Endodermal cell (in vitro differentiated cells): ENCODE results near the gene ZBTB7B. TPM values are rescaled to one million over a fixed set of nuclear protein-coding genes. Genes with fewer than 3 reads are reported as not detected.

Source experiments
- DNase-seq: peaks from one replicate; pipeline ENCODE4 v3.0.0-alpha.2; 2017
- H3K27ac ChIP-seq: 2 replicates; pipeline ENCODE4 v1.5.1; 2013; ENCODE audit warnings: mild to moderate bottlenecking, low read depth, low read length, moderate library complexity
- H3K27me3 ChIP-seq: 2 replicates; pipeline ENCODE4 v1.6.1; 2013; ENCODE audit warnings: mild to moderate bottlenecking, low read length, moderate library complexity; ENCODE audit not compliant: insufficient read depth, control insufficient read depth, poor library complexity, severe bottlenecking
- H3K36me3 ChIP-seq: 2 replicates; pipeline ENCODE4 v1.7.0; 2013; ENCODE audit warnings: mild to moderate bottlenecking, low read length, moderate library complexity; ENCODE audit not compliant: control insufficient read depth, insufficient read depth
- H3K4me1 ChIP-seq: one replicate; pipeline ENCODE4 v1.7.0; 2013; ENCODE audit warnings: low read length; ENCODE audit not compliant: control insufficient read depth, insufficient read depth
- H3K4me3 ChIP-seq: 2 replicates; pipeline ENCODE4 v1.5.1; 2013; ENCODE audit warnings: mild to moderate bottlenecking, low read length, moderate library complexity
- H3K9ac ChIP-seq: 2 replicates; pipeline ENCODE4 v1.6.1; 2013; ENCODE audit warnings: mild to moderate bottlenecking, low read length, moderate library complexity; ENCODE audit not compliant: poor library complexity, severe bottlenecking; ENCODE audit errors: extremely low read depth
- H3K9me3 ChIP-seq: 2 replicates; pipeline ENCODE4 v1.6.1; 2013; ENCODE audit warnings: mild to moderate bottlenecking, low read length, moderate library complexity; ENCODE audit not compliant: control insufficient read depth
- H3K27ac Mint-ChIP-seq: 2 replicates; pipeline ENCODE4 v1.8.0; 2020; ENCODE audit warnings: mixed read lengths
- H3K27me3 Mint-ChIP-seq: 2 replicates; pipeline ENCODE4 v1.8.0; 2021; ENCODE audit warnings: mild to moderate bottlenecking, mixed read lengths; ENCODE audit not compliant: insufficient read depth
- H3K36me3 Mint-ChIP-seq: 2 replicates; pipeline ENCODE4 v1.8.0; 2020; ENCODE audit warnings: low read depth, mixed read lengths
- H3K4me1 Mint-ChIP-seq: 2 replicates; pipeline ENCODE4 v1.8.0; 2020; ENCODE audit warnings: mixed read lengths
- H3K4me3 Mint-ChIP-seq: 2 replicates; pipeline ENCODE4 v1.8.0; 2020; ENCODE audit warnings: mild to moderate bottlenecking, moderate library complexity, mixed read lengths
- H3K9me3 Mint-ChIP-seq: 2 replicates; pipeline ENCODE4 v1.8.0; 2020; ENCODE audit warnings: mild to moderate bottlenecking, mixed read lengths
- CTCF ChIP-seq: fragments of 200-600 bp; sonication (generic); conservative IDR thresholded peaks from 2 replicates; pipeline ENCODE4 v1.5.0; 2021; ENCODE audit warnings: antibody characterized with exemption, mild to moderate bottlenecking
- WGBS, 2 experiments: methylation state at CpG; one replicate each; pipeline versions ENCODE4 v1.1.5 to v1.1.7; 2013; ENCODE audit warnings: missing lambda C conversion rate in 2 of 2, mixed read lengths in 1 of 2; ENCODE audit not compliant: insufficient coverage in 1 of 2, insufficient read length in 1 of 2; 5-methylcytosine and 5-hydroxymethylcytosine counted together
- total RNA-seq, 2 donors: library from RNA; stranded (reverse); fragmentation: NEBNext Ultra II Directional in 1 of 2; extraction: Animal tissue kit (Norgen Biotek cat#: 25700) in 1 of 2; gene quantifications; 2 replicates in 1 of 2; 3 replicates in 1 of 2; pipeline ENCODE4 v1.2.1, GENCODE V29; 2021

ZBTB7B gene
- total RNA-seq, 2 donors from 2014 or later: 21.2 to 23.3 TPM

DNA sequence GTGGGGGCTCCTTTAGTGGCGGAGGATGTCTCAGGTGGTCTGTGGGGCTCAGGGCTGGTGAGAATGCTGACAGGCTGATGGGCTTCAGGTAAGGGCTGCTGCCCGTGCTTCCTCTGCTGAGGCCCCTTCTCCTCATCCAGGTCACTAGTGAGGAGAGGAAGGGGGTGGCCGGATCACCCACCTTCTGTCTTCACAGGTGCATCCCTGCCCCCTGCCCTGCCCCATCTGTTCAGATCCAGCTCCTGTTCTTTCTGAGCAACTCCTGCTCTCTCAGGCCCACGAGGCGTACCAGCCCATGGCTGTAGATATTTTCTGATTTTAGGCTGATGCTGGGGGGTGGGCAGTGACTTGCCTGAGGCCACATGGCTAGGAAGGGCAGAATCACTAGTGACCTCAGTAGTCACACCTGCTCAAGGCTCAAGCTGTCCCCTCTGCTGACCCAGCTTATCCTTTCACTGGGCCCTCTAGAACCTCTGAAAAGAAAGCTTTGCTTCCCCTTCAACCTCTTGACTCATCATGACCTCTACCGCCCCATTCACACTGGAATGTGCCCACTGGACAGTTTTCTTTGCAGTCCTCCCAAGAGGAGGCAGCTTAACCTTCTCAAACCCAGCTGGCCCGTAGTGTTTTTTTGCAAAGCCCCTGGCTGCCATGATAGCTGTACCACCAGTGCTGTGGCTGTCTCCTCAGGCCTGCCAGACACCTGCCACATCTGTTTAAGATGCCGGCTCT, 16.2 kb downstream of the ZBTB7B start:
- TF ChIP-seq CTCF: no peak
- peaks cover 10% of the 10 kb centered on the region for H3K36me3 ChIP-seq
- Mint-ChIP-seq H3K4me1 (no peaks in the 10 kb centered on the region), H3K27ac (no peak overlapping the region), H3K9me3 (no peaks in the 10 kb centered on the region), H3K27me3 (peaks cover 8% of the 10 kb centered on the region), H3K36me3 (peaks cover 9% of the 10 kb centered on the region), H3K4me3 (no peak overlapping the region)
- H3K9ac ChIP-seq: no peak overlapping the region
- WGBS, 2 experiments: 92 to 95% methylated on average over 4 to 8 of the region's 8 CpGs
- no peak for DNase-seq
- no peaks in the 10 kb centered on the region for H3K27me3 ChIP-seq
- H3K4me3 ChIP-seq: no peak overlapping the region
- no peak overlapping the region for H3K27ac ChIP-seq
- H3K4me1 ChIP-seq: no peaks in the 10 kb centered on the region
- no peaks in the 10 kb centered on the region for H3K9me3 ChIP-seq

- no peak for DNase-seq
- H3K4me1 ChIP-seq: no peaks in the 10 kb centered on the region
- no peak overlapping the region for H3K27ac ChIP-seq
- Mint-ChIP-seq H3K4me3 (no peak overlapping the region), H3K27ac (no peak overlapping the region), H3K4me1 (no peaks in the 10 kb centered on the region), H3K9me3 (no peaks in the 10 kb centered on the region), H3K36me3 (peaks cover 6% of the 10 kb centered on the region), H3K27me3 (peaks cover 8% of the 10 kb centered on the region)
- H3K36me3 ChIP-seq: peaks cover 7% of the 10 kb centered on the region
- no peak overlapping the region for H3K9ac ChIP-seq
- TF ChIP-seq CTCF: no peak
- WGBS, 2 experiments: 84 to 86% methylated on average over 7 to 11 of the region's 11 CpGs
- no peak overlapping the region for H3K4me3 ChIP-seq
- no peaks in the 10 kb centered on the region for H3K27me3 ChIP-seq
- no peaks in the 10 kb centered on the region for H3K9me3 ChIP-seq
Observed at GRCh38 chr1:155019377-155020245, 17.0 kb downstream of the ZBTB7B start.

- Mint-ChIP-seq H3K27me3 (peaks cover 8% of the 10 kb centered on the region), H3K4me1 (no peaks in the 10 kb centered on the region), H3K4me3 (no peak overlapping the region), H3K36me3 (no peaks in the 10 kb centered on the region), H3K9me3 (no peaks in the 10 kb centered on the region), H3K27ac (no peak overlapping the region)
- Histone ChIP-seq H3K9me3 (no peaks in the 10 kb centered on the region), H3K36me3 (no peaks in the 10 kb centered on the region), H3K4me3 (no peak overlapping the region), H3K27ac (no peak overlapping the region), H3K9ac (no peak overlapping the region), H3K27me3 (no peaks in the 10 kb centered on the region), H3K4me1 (no peaks in the 10 kb centered on the region)
- WGBS, 2 experiments: 88 to 91% methylated on average over 4 to 7 of the region's 8 CpGs
- TF ChIP-seq CTCF: no peak
- DNase-seq: no peak
Observed at GRCh38 chr1:155022136-155022926, 19.7 kb downstream of the ZBTB7B start.
